HCT116 (cell line): ENCODE data around the gene USP21. TPM values are rescaled to one million over a fixed set of nuclear protein-coding genes. Genes with fewer than 3 reads are reported as not detected.

ENCODE experiments used
- ATAC-seq: fragments of 200-7000 bp; cut with Tn5 transposase; 2 replicates; pipeline ENCODE4 v1.9.1; 2020; ENCODE audit warnings: mild to moderate bottlenecking, moderate library complexity
- BruUV-seq: library from RNA; stranded (reverse); fragments of 400-500 nt; replicated peaks from 2 replicates; lab custom pipeline; 2021; lab: Mats Ljungman, UMichigan
- CTCF ChIA-PET: fragments of 300-600 bp; sonication (Branson Sonifier 250); formaldehyde crosslinking; loops from one replicate; lab custom pipeline; 2021; ENCODE audit warnings: antibody characterized with exemption; lab: Charles Lee
- POLR2A ChIA-PET: fragments of 300-600, 350-600 bp; sonication (Branson Sonifier 250); formaldehyde crosslinking; loops from one replicate; lab custom pipeline; 2021; ENCODE audit warnings: antibody characterized with exemption; lab: Charles Lee
- RAD21 ChIA-PET, 2 experiments: fragments of 300-600 bp; sonication (Branson Sonifier 250); formaldehyde crosslinking; loops; one replicate each; lab custom pipeline; 2023; ENCODE audit warnings: low total read pairs in 2 of 2; ENCODE audit not compliant: uncharacterized antibody in 2 of 2, unreplicated experiment in 2 of 2, low non-redundant PET in 1 of 2; lab: Charles Lee
- DNase-seq: peaks from one replicate; pipeline ENCODE4 v3.0.0-alpha.2; 2010; ENCODE audit warnings: low read depth, low spot score
- H2AFZ ChIP-seq: fragments of 200-600 bp; shearing (Covaris generic), sonication (generic); 2 replicates; pipeline ENCODE4 v1.6.1; 2017; ENCODE audit warnings: low read depth, mixed run types, mixed read lengths, antibody characterized with exemption, low read length; ENCODE audit not compliant: poor library complexity, severe bottlenecking
- H3K27ac ChIP-seq: 2 replicates; pipeline ENCODE4 v1.5.1; 2012; ENCODE audit warnings: low read depth, low read length
- H3K27me3 ChIP-seq: fragments of 200-600 bp; sonication (generic); 2 replicates; pipeline ENCODE4 v1.6.1; 2016; ENCODE audit warnings: mixed run types, low read length, mixed read lengths; ENCODE audit not compliant: insufficient read depth
- H3K36me3 ChIP-seq, 2 experiments: fragments of 200-500 bp in 1 of 2; fragments of 200-600 bp in 1 of 2; sonication (Bioruptor generic) in 1 of 2; sonication (generic) in 1 of 2; 2 replicates each; pipeline versions ENCODE4 v1.5.1 to v1.6.1; 2014 to 2016; ENCODE audit warnings: low read length in 2 of 2, inconsistent platforms in 1 of 2, mixed read lengths in 1 of 2, mixed run types in 1 of 2; ENCODE audit not compliant: insufficient read depth in 2 of 2, control insufficient read depth in 1 of 2
- H3K4me1 ChIP-seq, 2 experiments: fragments of 200-600 bp in 1 of 2; sonication (generic) in 1 of 2; 2 replicates each; pipeline versions ENCODE4 v1.5.1 to v1.6.1; 2012 to 2017; ENCODE audit warnings: low read length in 2 of 2, inconsistent platforms in 1 of 2, mild to moderate bottlenecking in 1 of 2, mixed read lengths in 1 of 2, mixed run types in 1 of 2, moderate library complexity in 1 of 2; ENCODE audit not compliant: insufficient read depth in 2 of 2, control insufficient read depth in 1 of 2
- H3K4me2 ChIP-seq: fragments of 200-600 bp; sonication (generic); 2 replicates; pipeline ENCODE4 v1.6.1; 2017; ENCODE audit warnings: mixed run types, low read length, mixed read lengths
- H3K4me3 ChIP-seq, 2 experiments: fragments of 200-600 bp in 1 of 2; sonication (generic) in 1 of 2; replicated peaks in 1 of 2; 2 replicates each; pipeline ENCODE4 v1.5.1; 2011 to 2016; ENCODE audit warnings: low read length in 2 of 2, control low read depth in 1 of 2, low read depth in 1 of 2, mild to moderate bottlenecking in 1 of 2, mixed read lengths in 1 of 2, mixed run types in 1 of 2
- H3K79me2 ChIP-seq: fragments of 200-600 bp; sonication (generic); 2 replicates; pipeline ENCODE4 v1.6.1; 2017; ENCODE audit warnings: mild to moderate bottlenecking, mixed run types, low read length, moderate library complexity, mixed read lengths; ENCODE audit not compliant: insufficient read depth
- H3K9ac ChIP-seq: fragments of 200-600 bp; sonication (generic); 2 replicates; pipeline ENCODE4 v1.6.1; 2016; ENCODE audit warnings: low read length, mixed read lengths
- H3K9me2 ChIP-seq: fragments of 200-600 bp; sonication (generic), shearing (Covaris generic); 2 replicates; pipeline ENCODE4 v1.6.1; 2017; ENCODE audit warnings: mixed run types, mild to moderate bottlenecking, moderate library complexity; ENCODE audit not compliant: insufficient read depth
- H3K9me3 ChIP-seq, 2 experiments: fragments of 200-500 bp in 1 of 2; fragments of 200-600 bp in 1 of 2; sonication (Bioruptor generic) in 1 of 2; sonication (generic) in 1 of 2; 2 replicates each; pipeline ENCODE4 v1.6.1; 2014 to 2017; ENCODE audit warnings: low read length in 2 of 2, mixed read lengths in 2 of 2, inconsistent platforms in 1 of 2, low read depth in 1 of 2, mild to moderate bottlenecking in 1 of 2, mixed run types in 1 of 2, moderate library complexity in 1 of 2; ENCODE audit not compliant: control insufficient read depth in 1 of 2, insufficient read depth in 1 of 2
- H4K20me1 ChIP-seq: fragments of 200-600 bp; sonication (generic), shearing (Covaris generic); 2 replicates; pipeline ENCODE4 v1.6.1; 2017; ENCODE audit warnings: mixed run types, mild to moderate bottlenecking, moderate library complexity; ENCODE audit not compliant: insufficient read depth
- CBX3 ChIP-seq: IDR thresholded peaks from 2 replicates; pipeline ENCODE4 v1.6.1; 2012; ENCODE audit warnings: low read depth
- EZH2phosphoT487 ChIP-seq: fragments of 200-600 bp; IDR thresholded peaks from 2 replicates; pipeline ENCODE4 v1.6.1; 2018; ENCODE audit warnings: antibody characterized with exemption, borderline replicate concordance
- JUND ChIP-seq: IDR thresholded peaks from 2 replicates; pipeline ENCODE4 v1.6.1; 2012
- POLR2A ChIP-seq: IDR thresholded peaks from 2 replicates; pipeline ENCODE4 v1.7.0; 2011; ENCODE audit warnings: borderline replicate concordance; ENCODE audit not compliant: insufficient read depth, insufficient read length; ENCODE audit errors: extremely low read depth
- RAD21 ChIP-seq: IDR thresholded peaks from 2 replicates; pipeline ENCODE4 v1.6.1; 2012; ENCODE audit warnings: low read depth, mild to moderate bottlenecking
- SRF ChIP-seq: IDR thresholded peaks from 2 replicates; pipeline ENCODE4 v1.6.1; 2012; ENCODE audit warnings: low read depth
- TCF7L2 ChIP-seq: IDR thresholded peaks from 2 replicates; pipeline ENCODE4 v1.7.0; 2011; ENCODE audit warnings: borderline replicate concordance, inconsistent platforms; ENCODE audit not compliant: insufficient read depth, insufficient read length; ENCODE audit errors: extremely low read depth
- YY1 ChIP-seq: IDR thresholded peaks from 2 replicates; pipeline ENCODE4 v1.6.1; 2011; ENCODE audit warnings: low read length, low read depth, moderate library complexity, mild to moderate bottlenecking; ENCODE audit not compliant: insufficient replicate concordance; ENCODE audit errors: extremely low read depth
- ZFX ChIP-seq: fragments of 450-650 bp; IDR thresholded peaks from 2 replicates; pipeline ENCODE4 v1.6.1; 2017
- intact Hi-C: fragments of 100-400 bp; cut with micrococcal nuclease; formaldehyde crosslinking; loops from 2 replicates; pipeline ENCODE4 v1.10.0; 2022
- total RNA-seq: library from RNA; stranded (reverse); gene quantifications from one replicate; pipeline ENCODE4 v1.2.1, GENCODE V29; 2021; ENCODE audit not compliant: unreplicated experiment
- TF ChIP-seq, protein P1 (sequence below), 3 experiments: fragments of 200-600 bp in 1 of 3; sonication (generic) in 1 of 3; IDR thresholded peaks in 2 of 3; conservative IDR thresholded peaks in 1 of 3; 2 replicates each; pipeline ENCODE4 v1.5.1; 2012 to 2017; ENCODE audit warnings: low read depth in 2 of 3, low read length in 2 of 3, antibody characterized with exemption in 1 of 3, borderline replicate concordance in 1 of 3, control low read depth in 1 of 3, mild to moderate bottlenecking in 1 of 3, mixed read lengths in 1 of 3, mixed run types in 1 of 3, moderate library complexity in 1 of 3; ENCODE audit not compliant: insufficient read depth in 1 of 3

Gene USP21
- total RNA-seq, 1 experiment from 2014 or later, result 22.1 TPM

DNA sequence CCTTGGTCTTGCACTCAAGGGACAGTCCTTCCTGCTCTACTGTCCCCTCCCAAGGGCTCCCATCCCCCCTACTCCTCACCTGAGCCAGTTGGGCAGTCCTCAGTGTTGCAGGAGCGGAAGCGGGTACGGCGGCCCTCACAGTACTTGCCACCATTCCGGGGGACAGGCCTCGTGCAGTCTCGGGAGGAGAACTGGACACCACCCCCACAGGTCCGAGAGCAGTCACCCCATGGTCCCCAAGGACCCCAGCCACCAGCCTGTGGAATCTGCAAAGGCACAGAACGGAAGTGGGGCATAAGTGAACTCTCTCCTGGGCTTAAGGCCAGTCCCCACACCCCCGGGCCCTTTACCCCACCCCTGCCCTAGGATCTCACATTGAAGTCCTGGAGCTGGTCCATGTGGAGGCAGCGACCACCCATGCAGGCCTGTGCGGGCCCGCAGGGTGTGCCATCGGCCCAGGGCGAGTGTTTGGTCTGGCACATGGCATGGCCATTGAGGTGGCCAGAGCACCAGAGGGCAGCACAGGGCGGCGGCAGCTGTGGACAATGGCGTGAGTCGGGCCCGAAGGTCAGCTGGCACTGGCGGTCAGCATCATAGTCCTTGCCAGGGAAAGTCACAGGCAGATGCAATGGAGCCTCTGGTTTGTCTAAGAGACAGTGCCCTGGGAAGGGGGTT is 34.4 kb downstream of the USP21 start:
- Histone ChIP-seq H3K4me2 (no peak overlapping the region), H2AFZ (no peak overlapping the region), H3K9ac (no peak overlapping the region), H3K9me3 (no peaks in the 10 kb centered on the region), H3K4me3 (no peak overlapping the region), H3K4me1 (peaks cover 4 to 12% of the 10 kb centered on the region in 2 experiments; a peak in 2 of 4 replicates), H3K36me3 (no peaks in the 10 kb centered on the region), H4K20me1 (no peaks in the 10 kb centered on the region), H3K9me2 (no peaks in the 10 kb centered on the region), H3K27me3 (no peaks in the 10 kb centered on the region), H3K27ac (no peak overlapping the region), H3K79me2 (no peaks in the 10 kb centered on the region)
- no peak for TF ChIP-seq POLR2A
- no peak for TF ChIP-seq TCF7L2
- no peak for TF ChIP-seq JUND
- no peak for TF ChIP-seq CBX3
- TF ChIP-seq, protein P1, sequence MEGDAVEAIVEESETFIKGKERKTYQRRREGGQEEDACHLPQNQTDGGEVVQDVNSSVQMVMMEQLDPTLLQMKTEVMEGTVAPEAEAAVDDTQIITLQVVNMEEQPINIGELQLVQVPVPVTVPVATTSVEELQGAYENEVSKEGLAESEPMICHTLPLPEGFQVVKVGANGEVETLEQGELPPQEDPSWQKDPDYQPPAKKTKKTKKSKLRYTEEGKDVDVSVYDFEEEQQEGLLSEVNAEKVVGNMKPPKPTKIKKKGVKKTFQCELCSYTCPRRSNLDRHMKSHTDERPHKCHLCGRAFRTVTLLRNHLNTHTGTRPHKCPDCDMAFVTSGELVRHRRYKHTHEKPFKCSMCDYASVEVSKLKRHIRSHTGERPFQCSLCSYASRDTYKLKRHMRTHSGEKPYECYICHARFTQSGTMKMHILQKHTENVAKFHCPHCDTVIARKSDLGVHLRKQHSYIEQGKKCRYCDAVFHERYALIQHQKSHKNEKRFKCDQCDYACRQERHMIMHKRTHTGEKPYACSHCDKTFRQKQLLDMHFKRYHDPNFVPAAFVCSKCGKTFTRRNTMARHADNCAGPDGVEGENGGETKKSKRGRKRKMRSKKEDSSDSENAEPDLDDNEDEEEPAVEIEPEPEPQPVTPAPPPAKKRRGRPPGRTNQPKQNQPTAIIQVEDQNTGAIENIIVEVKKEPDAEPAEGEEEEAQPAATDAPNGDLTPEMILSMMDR (IDR thresholded peaks at IDR 0.05 in 2 of 3, conservative IDR thresholded peaks at IDR 0.05 in 1 of 3; ENCODE audit: borderline replicate concordance in 1 of 3, insufficient read depth in 1 of 3, low read depth in 2 of 3, low read length in 2 of 3), result 0 out of 6 replicates have a peak, but pooled peaks of 1 of the 3 experiments have one; percentile 2
- TF ChIP-seq ZFX, result no peak
- ATAC-seq, result no peak
- no peak for DNase-seq
- RAD21 ChIA-PET, result no interaction called here
- CTCF ChIA-PET, result interaction anchor here (0.6 to 1.6 kb wide), 2 partner anchors 32 to 188 kb away, joined by 3 to 7 read pairs; partner anchors contain the start of gene TOMM40L
- no TSS peak for BruUV-seq
- intact Hi-C loops, result no loop called here
- POLR2A ChIA-PET, result interaction anchor here (0.6 to 2.2 kb wide), 2 partner anchors 9 to 13 kb away, joined by 3 to 9 read pairs; partner anchors contain the start of gene NDUFS2

DNA sequence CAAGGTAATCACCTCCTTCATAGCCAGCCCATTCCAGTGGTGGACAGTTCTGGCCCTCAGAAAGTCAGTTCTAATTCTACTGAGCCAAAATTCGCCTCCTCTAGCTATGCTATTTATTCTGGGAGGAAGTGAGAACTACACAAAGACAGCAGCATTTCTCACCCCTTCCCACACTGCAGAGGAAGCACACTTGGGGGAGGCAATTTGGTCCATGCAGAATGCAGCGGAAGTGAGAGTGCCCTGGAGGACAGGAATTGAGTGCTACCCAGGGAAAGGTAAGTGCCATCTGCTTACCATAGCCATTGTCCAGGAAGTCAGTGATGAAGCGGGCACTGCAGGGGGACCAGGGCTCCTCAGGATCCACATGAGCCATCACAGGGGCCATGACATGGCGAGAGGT is 35.9 kb downstream of the USP21 start:
- Histone ChIP-seq H4K20me1 (no peaks in the 10 kb centered on the region), H3K79me2 (no peaks in the 10 kb centered on the region), H3K9me2 (no peaks in the 10 kb centered on the region), H3K9me3 (no peaks in the 10 kb centered on the region), H3K4me1 (peaks cover 4 to 15% of the 10 kb centered on the region in 2 experiments; a peak in 2 of 4 replicates), H3K4me3 (no peak overlapping the region), H2AFZ (no peak overlapping the region), H3K36me3 (no peaks in the 10 kb centered on the region), H3K27ac (no peak overlapping the region), H3K9ac (no peak overlapping the region), H3K27me3 (no peaks in the 10 kb centered on the region), H3K4me2 (no peak overlapping the region)
- ChIA-PET CTCF (interaction anchor here (0.6 to 1.6 kb wide), 2 partner anchors 30 to 201 kb away, joined by 3 to 7 read pairs; partner anchors contain the start of gene TOMM40L), RAD21 (no interaction called here), POLR2A (no interaction called here)
- no peak for DNase-seq
- intact Hi-C loops, result no loop called here
- no peak for ATAC-seq
- BruUV-seq, result no TSS peak
- no peak for TF ChIP-seq SRF
- TF ChIP-seq, protein P1 (IDR thresholded peaks at IDR 0.05 in 2 of 3, conservative IDR thresholded peaks at IDR 0.05 in 1 of 3; ENCODE audit: borderline replicate concordance in 1 of 3, insufficient read depth in 1 of 3, low read depth in 2 of 3, low read length in 2 of 3), result no peak
- TF ChIP-seq YY1, result no peak
- TF ChIP-seq EZH2phosphoT487, result no peak
- no peak for TF ChIP-seq POLR2A
- no peak for TF ChIP-seq RAD21
- TF ChIP-seq TCF7L2, result no peak
